HUES64 (cell line): ENCODE results near the gene PPME1.

Source experiments
- H3K27ac ChIP-seq: 2 replicates; pipeline ENCODE4 v1.7.0; 2013; ENCODE audit warnings: low read depth, low read length, inconsistent platforms
- H3K27me3 ChIP-seq: 2 replicates; pipeline ENCODE4 v1.6.1; 2013; ENCODE audit warnings: mild to moderate bottlenecking, low read length; ENCODE audit not compliant: insufficient read depth
- H3K36me3 ChIP-seq: 2 replicates; pipeline ENCODE4 v1.6.1; 2013; ENCODE audit warnings: mild to moderate bottlenecking, low read length; ENCODE audit not compliant: insufficient read depth
- H3K4me1 ChIP-seq: 2 replicates; pipeline ENCODE4 v1.6.1; 2013; ENCODE audit warnings: mild to moderate bottlenecking, low read length, moderate library complexity; ENCODE audit not compliant: insufficient read depth
- H3K4me3 ChIP-seq: 2 replicates; pipeline ENCODE4 v1.5.1; 2013; ENCODE audit warnings: mild to moderate bottlenecking, low read length, moderate library complexity
- H3K9ac ChIP-seq: 2 replicates; pipeline ENCODE4 v1.6.1; 2013; ENCODE audit warnings: mild to moderate bottlenecking, low read depth, low read length
- H3K9me3 ChIP-seq: 2 replicates; pipeline ENCODE4 v1.6.1; 2013; ENCODE audit warnings: low read depth, low read length; ENCODE audit not compliant: insufficient read depth
- WGBS: fragments of 150-250, 120-280 bp; methylation state at CpG from one replicate; pipeline ENCODE4 v1.1.7; 2013; ENCODE audit warnings: missing lambda C conversion rate; 5-methylcytosine and 5-hydroxymethylcytosine counted together

PPME1 gene

GRCh38 chr11:74232311-74232950, 61.3 kb downstream of the PPME1 start:
- H3K4me3 ChIP-seq: no peak overlapping the region
- no peak overlapping the region for H3K9ac ChIP-seq
- no peak overlapping the region for H3K27ac ChIP-seq
- H3K27me3 ChIP-seq: no peaks in the 10 kb centered on the region
- H3K36me3 ChIP-seq: peaks cover 62% of the 10 kb centered on the region
- 98% methylated on average over 6 of the region's 6 CpGs for WGBS
- H3K4me1 ChIP-seq: no peaks in the 10 kb centered on the region
- H3K9me3 ChIP-seq: no peaks in the 10 kb centered on the region

GRCh38 chr11:74233683-74234082, 62.6 kb downstream of the PPME1 start:
- no peaks in the 10 kb centered on the region for H3K4me1 ChIP-seq
- 92% methylated on average over 3 of the region's 3 CpGs for WGBS
- H3K27me3 ChIP-seq: no peaks in the 10 kb centered on the region
- peaks cover 74% of the 10 kb centered on the region for H3K36me3 ChIP-seq
- H3K9ac ChIP-seq: no peak overlapping the region
- no peak overlapping the region for H3K27ac ChIP-seq
- no peaks in the 10 kb centered on the region for H3K9me3 ChIP-seq
- no peak overlapping the region for H3K4me3 ChIP-seq

GRCh38 chr11:74235121-74235520, 64.0 kb downstream of the PPME1 start:
- Histone ChIP-seq H3K4me1 (no peaks in the 10 kb centered on the region), H3K36me3 (peaks cover 80% of the 10 kb centered on the region), H3K4me3 (no peak overlapping the region), H3K27ac (no peak overlapping the region), H3K9me3 (no peaks in the 10 kb centered on the region), H3K9ac (no peak overlapping the region), H3K27me3 (no peaks in the 10 kb centered on the region)
- WGBS: 93% methylated on average over 4 of the region's 4 CpGs

- Histone ChIP-seq H3K4me3 (no peak overlapping the region), H3K27ac (no peak overlapping the region), H3K4me1 (no peaks in the 10 kb centered on the region), H3K9ac (no peak overlapping the region), H3K27me3 (no peaks in the 10 kb centered on the region), H3K9me3 (no peaks in the 10 kb centered on the region), H3K36me3 (peaks cover 78% of the 10 kb centered on the region)
- WGBS: 92% methylated on average over 2 of the region's 2 CpGs
Observed at GRCh38 chr11:74237541-74237940, 66.5 kb downstream of the PPME1 start.

GRCh38 chr11:74238243-74238642, 67.2 kb downstream of the PPME1 start:
- H3K36me3 ChIP-seq: peaks cover 78% of the 10 kb centered on the region
- H3K27ac ChIP-seq: no peak overlapping the region
- H3K27me3 ChIP-seq: no peaks in the 10 kb centered on the region
- WGBS: 97% methylated on average over 1 of the region's 1 CpG
- H3K9ac ChIP-seq: no peak overlapping the region
- no peak overlapping the region for H3K4me3 ChIP-seq
- no peaks in the 10 kb centered on the region for H3K9me3 ChIP-seq
- H3K4me1 ChIP-seq: no peaks in the 10 kb centered on the region

- Histone ChIP-seq H3K4me3 (no peak overlapping the region), H3K36me3 (peaks cover 72% of the 10 kb centered on the region), H3K9me3 (no peaks in the 10 kb centered on the region), H3K27ac (no peak overlapping the region), H3K9ac (no peak overlapping the region), H3K4me1 (peaks cover 7% of the 10 kb centered on the region), H3K27me3 (no peaks in the 10 kb centered on the region)
- 100% methylated on average over 1 of the region's 1 CpG for WGBS
Observed at GRCh38 chr11:74248469-74248868, 77.4 kb downstream of the PPME1 start.

- Histone ChIP-seq H3K27me3 (no peaks in the 10 kb centered on the region), H3K27ac (no peak overlapping the region), H3K9ac (no peak overlapping the region), H3K9me3 (no peaks in the 10 kb centered on the region), H3K4me3 (no peak overlapping the region), H3K4me1 (peaks cover 7% of the 10 kb centered on the region), H3K36me3 (peaks cover 77% of the 10 kb centered on the region)
- WGBS: 81% methylated on average over 2 of the region's 2 CpGs
Observed at GRCh38 chr11:74249496-74249895, 78.4 kb downstream of the PPME1 start.

- Histone ChIP-seq H3K4me3 (no peak overlapping the region), H3K9ac (no peak overlapping the region), H3K9me3 (no peaks in the 10 kb centered on the region), H3K36me3 (peaks cover 59% of the 10 kb centered on the region), H3K4me1 (peaks cover 7% of the 10 kb centered on the region), H3K27me3 (no peaks in the 10 kb centered on the region), H3K27ac (no peak overlapping the region)
- WGBS: 95% methylated on average over 8 of the region's 8 CpGs
Observed at GRCh38 chr11:74253361-74253760, 82.3 kb downstream of the PPME1 start.

GRCh38 chr11:74255741-74256375, 84.8 kb downstream of the PPME1 start:
- Histone ChIP-seq H3K27ac (no peak overlapping the region), H3K4me3 (no peak overlapping the region), H3K9ac (no peak overlapping the region), H3K27me3 (no peaks in the 10 kb centered on the region), H3K36me3 (peaks cover 40% of the 10 kb centered on the region), H3K4me1 (no peaks in the 10 kb centered on the region), H3K9me3 (0 out of 2 replicates have a peak, but pooled peaks cover 4% of the 10 kb centered on the region)
- 75% methylated on average over 5 of the region's 5 CpGs for WGBS

- WGBS: 93% methylated on average over 5 of the region's 5 CpGs
- Histone ChIP-seq H3K27ac (no peak overlapping the region), H3K9ac (no peak overlapping the region)
Observed at GRCh38 chr11:74256378-74257133, 85.5 kb downstream of the PPME1 start.

GRCh38 chr11:74257959-74258553, 87.0 kb downstream of the PPME1 start:
- Histone ChIP-seq H3K36me3 (peaks cover 20% of the 10 kb centered on the region), H3K9me3 (peaks cover 9% of the 10 kb centered on the region), H3K27ac (no peak overlapping the region), H3K9ac (no peak overlapping the region), H3K4me1 (no peaks in the 10 kb centered on the region), H3K4me3 (no peak overlapping the region), H3K27me3 (no peaks in the 10 kb centered on the region)
- 82% methylated on average over 4 of the region's 4 CpGs for WGBS

More at GRCh38 chr11:74256378-74257133, 85.5 kb downstream of the PPME1 start:
- no peaks in the 10 kb centered on the region for H3K4me1 ChIP-seq
- H3K27me3 ChIP-seq: no peaks in the 10 kb centered on the region
- peaks cover 8% of the 10 kb centered on the region for H3K9me3 ChIP-seq
- peaks cover 33% of the 10 kb centered on the region for H3K36me3 ChIP-seq
- no peak overlapping the region for H3K4me3 ChIP-seq
